Frontal cortex (tissue), 4 donors: Measurements from ENCODE around the gene ROCK2. TPM values are rescaled to one million over a fixed set of nuclear protein-coding genes. Genes with fewer than 3 reads are reported as not detected.
"Not testable (repeated sequence)": the region's sequence is repeated elsewhere in the genome, so short reads cannot be mapped to it uniquely, and the experiment has no call there.

Experiments used
- DNase-seq, 2 donors: peaks; one replicate each; pipeline ENCODE4 v3.0.0; 2012; ENCODE audit warnings: low spot score in 2 of 2
- FAIRE-seq: peaks from 2 replicates; lab custom pipeline; 2012; peaks lifted over from hg19 to GRCh38; lab: Jason Lieb, UNC
- total RNA-seq: library from RNA; depleted of rRNA; stranded (reverse); fragments of >200 nt; gene quantifications from one replicate; pipeline ENCODE4 v1.2.3, GENCODE V29; 2014
- donor health status: control.
- donor health status: control.
- donor health status: control.

ROCK2 gene
- total RNA-seq, 1 donor from 2014 or later: 50.5 TPM

DNA sequence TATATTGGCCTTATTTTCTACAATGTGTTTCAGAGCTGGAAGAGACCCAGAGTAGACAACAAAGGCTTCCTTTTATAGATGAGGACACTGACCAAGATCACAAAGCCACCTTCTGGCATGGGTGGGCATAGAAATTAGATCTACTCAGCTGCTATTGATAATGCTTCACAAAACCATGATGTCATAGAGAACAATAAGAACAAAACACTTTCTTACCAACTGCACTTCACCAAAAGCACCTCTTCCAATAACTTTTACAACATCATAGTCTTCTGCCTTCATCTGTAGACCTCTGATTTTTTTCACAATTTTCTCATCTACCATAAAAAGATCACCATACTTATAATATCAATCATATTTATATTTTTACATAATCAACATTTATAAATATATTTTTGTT lies 58.1 kb downstream of the ROCK2 start:
- DNase-seq (no peak), FAIRE-seq (peak; percentile 26)

- no peak for DNase-seq
- FAIRE-seq: no peak
Measured at GRCh38 chr2:11285499-11285898, 58.9 kb downstream of the ROCK2 start.

DNA sequence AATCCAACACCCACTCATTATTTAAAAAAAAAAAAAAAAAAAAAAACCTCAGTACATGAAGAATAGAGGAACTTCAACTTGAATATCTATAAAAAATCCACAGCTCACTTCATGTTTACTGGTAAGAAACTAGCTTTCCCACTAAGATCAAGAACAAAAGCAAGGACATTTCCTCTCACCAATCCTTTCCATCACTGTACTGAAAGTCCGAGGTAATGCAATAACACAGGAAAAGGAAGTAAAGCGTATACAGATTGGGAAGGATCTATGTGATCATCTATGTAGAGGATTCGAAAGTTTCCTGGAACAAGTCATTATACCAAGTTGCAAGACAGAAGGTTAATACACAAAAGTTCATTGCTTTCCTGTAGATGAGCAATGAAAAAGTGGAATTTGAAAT lies 63.2 kb downstream of the ROCK2 start:
- DNase-seq (no peak), FAIRE-seq (no peak)

DNA sequence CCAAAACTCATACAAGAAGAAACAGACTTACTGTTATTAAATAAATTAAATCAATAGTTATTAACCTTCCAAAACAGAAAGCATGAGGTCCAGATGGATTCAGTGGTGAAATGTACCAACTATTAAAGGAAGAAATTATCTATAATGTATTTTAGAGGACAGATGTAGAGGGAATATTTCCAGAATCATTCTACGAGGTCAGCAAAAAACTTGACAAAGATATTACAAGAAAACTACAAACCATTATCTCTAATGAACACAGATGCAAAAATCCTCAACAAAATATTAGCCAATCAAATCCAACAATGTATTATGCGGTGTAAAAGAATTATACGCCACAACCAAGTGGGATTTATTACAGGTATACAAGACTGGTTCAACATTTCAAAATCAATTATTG lies 63.7 kb downstream of the ROCK2 start:
- no peak for FAIRE-seq
- DNase-seq: no peak

DNA sequence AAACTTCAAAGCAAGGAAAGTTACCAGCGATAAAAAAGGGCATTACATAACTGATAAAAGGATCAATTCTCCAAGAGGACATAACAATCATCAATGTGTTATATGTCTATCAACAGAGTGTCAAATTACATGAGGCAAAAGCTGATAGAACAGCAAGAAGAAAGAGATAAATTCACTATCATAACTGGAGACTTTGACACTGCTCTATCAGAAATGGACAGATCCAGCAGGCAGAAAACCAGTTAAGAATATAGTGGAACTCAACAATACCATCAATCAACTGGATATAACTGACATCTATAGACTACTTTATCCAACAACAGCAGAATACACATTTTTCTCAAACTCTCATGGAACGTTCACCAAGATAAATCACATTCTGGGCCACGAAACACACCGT lies 65.0 kb downstream of the ROCK2 start:
- FAIRE-seq: no peak
- no peak for DNase-seq

- DNase-seq (no peak), FAIRE-seq (no peak)
Measured at GRCh38 chr2:11278219-11278618, 66.2 kb downstream of the ROCK2 start.

DNA sequence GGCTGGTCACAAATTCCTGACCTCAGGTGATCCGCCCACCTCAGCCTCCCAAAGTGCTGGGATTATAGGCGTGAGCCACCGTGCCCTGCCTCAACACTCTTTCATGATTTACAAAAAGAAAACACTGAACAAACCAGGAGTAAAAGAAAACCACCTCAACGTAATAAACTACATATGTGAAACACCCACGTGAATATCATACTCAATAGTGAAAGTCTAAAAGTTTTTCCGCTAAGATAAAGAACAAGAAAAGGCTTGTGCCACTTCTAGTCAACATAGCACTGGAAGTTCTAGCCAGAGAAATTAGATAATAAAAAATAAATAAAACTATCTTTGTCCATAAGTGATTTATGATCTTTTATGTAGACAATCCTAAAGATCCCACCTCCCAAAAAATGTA lies 68.5 kb downstream of the ROCK2 start:
- no peak for FAIRE-seq
- no peak for DNase-seq

DNA sequence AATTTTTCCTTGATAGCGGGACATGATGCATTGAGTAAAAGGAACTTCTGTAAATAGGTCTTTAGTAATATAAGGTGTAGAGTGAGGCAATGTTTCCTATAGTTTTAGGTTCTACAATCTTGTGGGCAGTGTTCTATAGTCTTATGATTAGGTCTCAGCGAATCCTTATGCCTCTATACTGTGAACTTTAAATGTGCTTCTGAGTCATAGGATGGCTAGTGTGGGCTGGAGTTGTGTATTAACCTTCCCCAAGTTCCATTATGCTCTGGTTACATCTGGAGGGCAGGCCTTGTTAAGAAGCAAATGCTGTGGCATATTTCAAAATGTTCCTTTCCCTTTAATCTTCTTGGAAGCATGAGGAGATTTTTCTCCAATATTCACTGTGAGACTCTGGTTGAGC lies 73.5 kb downstream of the ROCK2 start:
- DNase-seq (no peak), FAIRE-seq (no peak)

GRCh38 chr2:11267931-11268330 lies 76.5 kb downstream of the ROCK2 start:
- DNase-seq: no peak
- no peak for FAIRE-seq

DNA sequence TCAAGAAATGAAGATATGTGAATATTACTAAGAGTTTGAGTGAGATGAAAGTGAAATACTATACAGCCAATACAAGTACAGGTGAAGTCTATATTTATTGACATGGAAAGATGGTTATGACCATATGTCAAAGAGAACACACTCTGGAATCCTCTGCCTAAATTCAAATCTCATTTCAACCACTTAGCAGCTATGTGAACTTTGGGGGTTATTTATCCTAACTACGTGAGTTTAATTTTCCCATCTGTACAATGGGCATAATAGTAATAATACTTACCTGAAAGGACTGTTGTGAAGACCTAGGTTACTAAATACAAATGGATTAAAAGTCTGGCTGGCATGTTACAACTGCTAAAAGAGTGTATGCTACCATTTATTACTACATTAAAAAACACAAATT lies 79.6 kb downstream of the ROCK2 start:
- FAIRE-seq: no peak

GRCh38 chr2:11264007-11264406 lies 80.4 kb downstream of the ROCK2 start:
- DNase-seq (no peak), FAIRE-seq (no peak)

More for the DNA sequence above, 79.6 kb downstream of the ROCK2 start:
- no peak for DNase-seq

GRCh38 chr2:11263177-11263576 lies 81.3 kb downstream of the ROCK2 start:
- DNase-seq: no peak
- FAIRE-seq: no peak

DNA sequence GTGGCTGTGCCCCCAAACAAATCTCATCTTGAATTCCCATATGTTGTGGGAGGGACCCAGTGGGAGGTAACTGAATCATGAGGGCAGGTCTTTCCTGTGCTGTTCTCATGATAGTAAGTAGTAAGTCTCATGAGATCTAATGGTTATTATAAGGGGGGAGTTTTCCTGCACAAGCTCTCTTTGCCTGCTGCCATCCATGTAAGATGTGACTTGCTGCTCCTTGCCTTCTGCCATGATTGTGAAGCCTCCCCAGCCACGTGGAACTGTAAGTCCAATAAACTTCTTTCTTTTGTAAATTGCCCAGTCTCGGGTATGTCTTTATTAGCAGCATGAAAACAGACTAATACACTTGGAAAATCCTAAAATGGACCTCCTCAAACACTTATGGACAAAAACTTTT lies 82.0 kb downstream of the ROCK2 start:
- not testable (repeated sequence) for DNase-seq, FAIRE-seq

DNA sequence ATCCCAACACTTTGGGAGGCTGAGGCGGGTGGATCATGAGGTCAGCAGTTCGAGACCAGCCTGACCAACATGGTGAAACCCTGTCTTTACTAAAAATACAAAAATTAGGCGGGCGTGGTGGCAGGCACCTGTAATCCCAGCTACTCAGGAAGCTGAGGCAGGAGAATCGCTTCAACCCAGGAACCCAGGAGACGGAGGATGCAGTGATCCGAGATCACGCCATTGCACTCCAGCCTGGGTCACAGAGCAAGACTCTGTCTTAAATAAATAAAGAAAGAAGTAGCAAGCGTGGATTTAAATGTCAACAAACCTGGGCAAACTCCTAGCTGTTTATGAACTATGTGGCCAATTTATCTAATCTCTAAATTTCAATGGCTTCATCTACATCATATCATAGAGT lies 82.9 kb downstream of the ROCK2 start:
- DNase-seq, FAIRE-seq: not testable (repeated sequence)

DNA sequence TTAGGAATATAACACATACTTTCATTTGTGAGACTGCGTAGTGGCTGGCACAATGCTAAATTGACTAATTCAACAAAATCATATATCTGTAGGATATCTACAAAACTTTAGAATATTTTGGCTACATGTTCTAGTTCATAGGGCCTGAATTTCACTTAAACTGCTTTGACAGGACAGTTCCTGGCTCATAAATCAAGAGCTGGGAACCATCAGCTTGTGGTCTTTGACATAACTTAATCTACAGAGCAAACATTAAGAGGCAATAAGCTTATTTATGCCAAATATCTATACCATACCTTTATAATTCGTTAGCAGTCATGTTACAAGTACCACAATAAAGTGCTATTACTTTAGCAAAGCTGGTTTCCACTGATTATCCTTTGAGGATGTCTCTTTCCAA lies 83.5 kb downstream of the ROCK2 start:
- no peak for DNase-seq

DNA sequence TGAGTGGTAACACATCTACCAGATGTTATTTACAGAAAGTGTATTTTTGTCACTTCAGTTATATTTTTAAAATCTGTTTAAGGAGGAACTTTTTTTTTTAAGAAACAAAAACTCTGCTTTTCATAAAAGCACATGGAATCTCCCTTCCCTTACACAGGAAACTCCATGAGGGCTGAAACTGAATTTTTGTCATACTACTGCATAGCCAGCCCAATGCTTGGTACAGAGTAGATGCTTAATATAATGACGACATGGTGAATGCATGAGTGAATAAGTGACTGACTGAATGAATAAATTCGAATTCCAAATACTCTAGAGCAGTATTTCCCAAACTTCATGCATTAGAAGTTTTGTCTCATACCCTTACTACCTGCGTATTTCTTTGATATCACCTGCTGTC lies 86.5 kb downstream of the ROCK2 start:
- DNase-seq (no peak), FAIRE-seq (no peak)

More for the DNA sequence above, 83.5 kb downstream of the ROCK2 start:
- no peak for FAIRE-seq

DNA sequence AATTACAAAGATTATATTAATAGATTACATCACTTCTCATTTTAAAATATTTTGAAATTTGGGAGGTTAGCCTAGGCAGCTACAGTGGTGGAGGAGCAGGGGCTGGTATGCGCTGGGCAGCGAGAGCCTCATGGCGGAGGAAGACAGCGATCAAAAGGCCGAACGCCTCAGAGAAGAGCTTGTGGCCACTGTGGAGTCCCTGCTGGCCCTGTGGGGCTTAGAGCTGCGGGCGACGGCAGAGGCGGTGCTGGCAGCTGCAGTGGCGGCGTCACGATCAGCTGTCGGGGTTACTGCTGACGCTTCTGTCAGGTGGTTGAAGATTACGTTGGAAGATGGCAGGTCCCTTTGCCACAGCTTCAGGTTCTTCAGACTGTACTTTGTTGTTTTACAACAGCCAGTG lies 87.4 kb downstream of the ROCK2 start:
- no peak for DNase-seq
- no peak for FAIRE-seq

GRCh38 chr2:11256166-11256565 lies 88.3 kb downstream of the ROCK2 start:
- FAIRE-seq (no peak), DNase-seq (no peak)

DNA sequence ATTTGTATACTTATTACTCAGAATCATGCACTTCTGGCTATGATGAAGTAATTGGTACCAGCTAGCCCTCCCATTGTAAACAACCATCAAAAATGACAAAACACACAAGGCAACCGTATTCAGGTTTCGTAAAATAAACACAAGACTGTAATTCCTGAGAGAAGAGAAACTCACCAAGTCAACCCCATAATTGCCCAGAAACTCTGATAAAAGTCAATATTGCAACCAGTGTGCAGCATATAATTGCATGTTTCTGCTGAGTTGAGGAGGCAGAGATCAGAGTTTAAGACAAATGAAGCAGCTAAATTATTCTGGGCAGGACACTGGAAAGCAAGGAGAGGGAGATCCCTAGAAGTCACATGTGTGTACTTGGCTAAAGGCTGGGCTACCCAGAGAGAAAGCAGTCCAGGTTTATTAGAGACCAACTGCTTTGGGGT lies 90.3 kb downstream of the ROCK2 start:
- no peak for DNase-seq
- no peak for FAIRE-seq

GRCh38 chr2:11252458-11252857 lies 92.0 kb downstream of the ROCK2 start:
- FAIRE-seq, DNase-seq: not testable (repeated sequence)

DNA sequence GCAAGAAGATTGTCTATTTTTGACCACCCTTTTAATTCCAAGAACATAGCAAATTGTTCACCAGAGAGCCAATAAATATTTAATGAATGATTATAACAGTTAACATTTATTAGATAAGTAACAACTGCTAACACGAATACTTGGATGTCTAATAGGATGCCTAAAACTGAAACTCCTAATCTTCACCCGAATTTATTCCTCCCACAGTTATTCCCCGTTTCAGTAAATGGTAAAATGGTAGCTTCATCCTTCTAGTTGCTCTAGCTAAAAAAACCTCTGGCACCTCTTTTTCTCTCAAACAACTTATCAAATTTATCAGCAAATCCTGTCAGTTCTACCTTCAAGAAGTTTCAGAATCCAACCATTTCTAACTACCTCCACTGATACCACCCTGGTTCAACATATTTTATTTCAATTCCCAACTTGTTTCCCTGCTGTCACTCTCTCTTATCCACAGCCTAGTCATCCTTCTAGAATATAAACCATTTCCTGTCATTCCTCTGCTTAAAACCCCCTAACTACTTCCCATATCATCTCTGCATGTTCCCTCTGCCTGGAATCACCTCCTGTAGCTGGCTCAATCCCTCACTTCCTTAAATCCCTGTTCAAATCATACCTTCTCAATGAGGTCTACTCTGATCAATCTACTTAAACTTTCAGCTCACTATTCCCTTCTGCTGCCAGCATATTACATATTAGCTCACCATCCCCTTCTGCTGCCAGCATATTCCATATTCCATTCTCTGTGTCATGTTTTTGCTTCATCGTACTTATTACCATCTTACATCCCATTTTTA lies 93.8 kb downstream of the ROCK2 start:
- DNase-seq: no peak
- FAIRE-seq: no peak

- no peak for FAIRE-seq
- DNase-seq: no peak
Measured at GRCh38 chr2:11245322-11245721, 99.1 kb downstream of the ROCK2 start.
